Subcutaneous adipose tissue (tissue), 4 donors: Measurements from ENCODE around the gene SCYGR7. TPM values are rescaled to one million over a fixed set of nuclear protein-coding genes. Genes with fewer than 3 reads are reported as not detected.

Experiments
- CTCF ChIP-seq: fragments of 450-650 bp; IDR thresholded peaks from one replicate; pipeline ENCODE4 v1.5.1; 2016; ENCODE audit warnings: low read depth, mild to moderate bottlenecking, control low read depth, antibody characterized with exemption, moderate library complexity
- total RNA-seq, 4 donors: library from RNA; depleted of rRNA; stranded (reverse); fragments of >200 nt; gene quantifications; one replicate each; pipeline ENCODE4 v1.1.0, GENCODE V29; 2016

Gene SCYGR7
- total RNA-seq, 4 donors from 2014 or later = not detected

DNA sequence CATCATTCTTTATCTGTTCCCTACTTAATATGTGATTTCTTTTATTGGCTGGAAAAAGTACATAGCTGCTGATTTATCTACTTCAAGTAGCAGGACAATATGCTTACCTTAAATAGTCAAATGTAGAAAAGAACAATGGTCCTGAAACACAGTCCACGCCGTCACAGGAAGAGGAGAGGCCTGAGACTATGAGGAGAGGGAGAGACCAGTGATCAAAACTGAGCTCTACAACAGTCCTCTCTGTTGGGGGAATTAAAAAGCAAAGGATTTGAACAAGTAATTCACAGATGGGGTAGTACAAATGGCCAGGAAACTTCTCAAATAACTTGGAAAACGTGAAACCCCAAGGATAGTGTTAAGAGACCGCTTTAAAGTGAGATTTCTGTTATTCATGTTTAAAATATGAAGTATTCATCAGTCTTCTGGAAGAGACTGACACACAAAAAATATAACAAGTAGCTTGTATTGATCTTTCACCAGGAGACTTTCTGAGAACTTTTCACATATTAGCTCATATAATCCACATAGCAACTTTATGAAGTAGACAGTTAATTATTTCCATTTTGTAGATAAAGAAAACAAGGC is 37.7 kb downstream of the SCYGR7 start:
- no peak for TF ChIP-seq CTCF

- no peak for TF ChIP-seq CTCF
These were observed 38.3 kb downstream of the SCYGR7 start for GRCh38 chr2:227766373-227766883.

GRCh38 chr2:227767830-227768229 is 39.7 kb downstream of the SCYGR7 start:
- TF ChIP-seq CTCF = no peak

DNA sequence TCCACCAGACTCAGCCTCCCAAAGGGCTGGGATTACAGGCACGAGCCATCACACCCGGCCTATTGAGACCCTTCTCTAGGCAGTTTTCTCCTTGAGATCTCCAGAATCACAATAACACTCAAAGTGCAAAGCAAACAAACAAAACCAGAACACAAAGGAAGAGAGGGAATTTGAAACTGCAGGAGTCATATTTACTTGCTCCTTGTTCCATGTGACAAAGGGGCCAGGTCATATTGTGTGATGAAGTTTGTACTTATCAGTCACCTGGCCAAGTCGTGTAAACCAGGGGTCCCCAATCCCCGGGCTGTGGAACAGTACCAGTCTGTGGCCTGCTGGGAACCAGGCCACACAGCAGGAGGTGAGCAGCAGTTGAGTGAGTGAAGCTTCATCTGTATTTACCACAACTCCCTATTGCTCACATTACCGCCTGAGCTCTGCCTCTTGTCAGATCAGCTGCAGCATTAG is 44.1 kb downstream of the SCYGR7 start:
- TF ChIP-seq CTCF = no peak

DNA sequence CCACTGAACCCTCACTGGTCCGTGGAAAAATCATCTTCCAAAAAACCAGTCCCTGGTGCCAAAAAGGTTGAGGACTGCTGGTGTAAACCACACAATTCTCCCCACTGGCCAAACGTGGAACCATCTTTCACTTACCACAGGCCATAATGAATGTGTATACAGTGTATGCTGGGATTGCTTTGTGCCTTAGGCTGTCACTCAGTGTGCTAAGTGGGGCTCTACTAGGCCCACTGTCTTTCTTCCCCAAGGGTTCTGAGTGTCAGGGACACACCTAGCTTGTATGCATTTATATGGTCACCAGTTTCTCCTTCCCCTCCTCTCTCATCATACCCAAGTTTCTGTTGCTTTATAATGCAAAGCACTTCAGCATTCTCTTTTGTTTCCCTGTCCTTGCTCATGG is 44.8 kb downstream of the SCYGR7 start:
- TF ChIP-seq CTCF = no peak

- TF ChIP-seq CTCF = no peak
These were observed 46.0 kb downstream of the SCYGR7 start for GRCh38 chr2:227774011-227774624.

- TF ChIP-seq CTCF = no peak
These were observed 47.0 kb downstream of the SCYGR7 start for GRCh38 chr2:227774895-227775842.
